Measurements from ENCODE around the gene BMPR1B. TPM values are rescaled to one million over a fixed set of nuclear protein-coding genes. Genes with fewer than 3 reads are reported as not detected.

BMPR1B gene
- polyA plus RNA-seq, 2 of the 4 experiments (the other 2 are of a cell fraction): 6.4 to 21.2 TPM

DNA sequence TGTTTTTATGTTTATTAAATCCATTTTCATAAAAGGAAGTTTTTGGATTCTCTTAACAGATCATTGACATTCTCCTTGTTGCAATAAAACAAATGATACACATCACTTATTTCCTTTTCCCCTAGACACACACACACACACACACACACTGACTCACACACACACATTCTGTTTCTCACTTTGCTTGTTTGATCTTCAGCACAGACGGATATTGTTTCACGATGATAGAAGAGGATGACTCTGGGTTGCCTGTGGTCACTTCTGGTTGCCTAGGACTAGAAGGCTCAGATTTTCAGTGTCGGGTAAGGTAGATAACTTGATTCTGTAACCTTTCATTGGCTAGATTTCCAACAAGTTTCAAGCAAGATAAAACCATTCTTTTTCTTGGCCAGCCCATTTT, 356.8 kb downstream of the BMPR1B start:
- H3K4me2 ChIP-seq: no peak overlapping the region
- H3K27ac ChIP-seq: no peak overlapping the region
- POLR2A ChIA-PET: no interaction called here
- peaks cover 7% of the 10 kb centered on the region; the same call in 2 of the 3 replicates for H3K4me1 ChIP-seq
- no peaks in the 10 kb centered on the region for H3K9me3 ChIP-seq
- WGBS (ENCODE audit: missing lambda C conversion rate): 68% methylated on average over 3 of the region's 3 CpGs
- H3K4me3 ChIP-seq: no peak overlapping the region
- no peak for TF ChIP-seq RFX5 (IDR thresholded peaks at IDR 0.05)
- TF ChIP-seq, protein P1, sequence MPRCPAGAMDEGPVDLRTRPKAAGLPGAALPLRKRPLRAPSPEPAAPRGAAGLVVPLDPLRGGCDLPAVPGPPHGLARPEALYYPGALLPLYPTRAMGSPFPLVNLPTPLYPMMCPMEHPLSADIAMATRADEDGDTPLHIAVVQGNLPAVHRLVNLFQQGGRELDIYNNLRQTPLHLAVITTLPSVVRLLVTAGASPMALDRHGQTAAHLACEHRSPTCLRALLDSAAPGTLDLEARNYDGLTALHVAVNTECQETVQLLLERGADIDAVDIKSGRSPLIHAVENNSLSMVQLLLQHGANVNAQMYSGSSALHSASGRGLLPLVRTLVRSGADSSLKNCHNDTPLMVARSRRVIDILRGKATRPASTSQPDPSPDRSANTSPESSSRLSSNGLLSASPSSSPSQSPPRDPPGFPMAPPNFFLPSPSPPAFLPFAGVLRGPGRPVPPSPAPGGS (IDR thresholded peaks at IDR 0.05): no peak
- TF ChIP-seq, protein P2, sequence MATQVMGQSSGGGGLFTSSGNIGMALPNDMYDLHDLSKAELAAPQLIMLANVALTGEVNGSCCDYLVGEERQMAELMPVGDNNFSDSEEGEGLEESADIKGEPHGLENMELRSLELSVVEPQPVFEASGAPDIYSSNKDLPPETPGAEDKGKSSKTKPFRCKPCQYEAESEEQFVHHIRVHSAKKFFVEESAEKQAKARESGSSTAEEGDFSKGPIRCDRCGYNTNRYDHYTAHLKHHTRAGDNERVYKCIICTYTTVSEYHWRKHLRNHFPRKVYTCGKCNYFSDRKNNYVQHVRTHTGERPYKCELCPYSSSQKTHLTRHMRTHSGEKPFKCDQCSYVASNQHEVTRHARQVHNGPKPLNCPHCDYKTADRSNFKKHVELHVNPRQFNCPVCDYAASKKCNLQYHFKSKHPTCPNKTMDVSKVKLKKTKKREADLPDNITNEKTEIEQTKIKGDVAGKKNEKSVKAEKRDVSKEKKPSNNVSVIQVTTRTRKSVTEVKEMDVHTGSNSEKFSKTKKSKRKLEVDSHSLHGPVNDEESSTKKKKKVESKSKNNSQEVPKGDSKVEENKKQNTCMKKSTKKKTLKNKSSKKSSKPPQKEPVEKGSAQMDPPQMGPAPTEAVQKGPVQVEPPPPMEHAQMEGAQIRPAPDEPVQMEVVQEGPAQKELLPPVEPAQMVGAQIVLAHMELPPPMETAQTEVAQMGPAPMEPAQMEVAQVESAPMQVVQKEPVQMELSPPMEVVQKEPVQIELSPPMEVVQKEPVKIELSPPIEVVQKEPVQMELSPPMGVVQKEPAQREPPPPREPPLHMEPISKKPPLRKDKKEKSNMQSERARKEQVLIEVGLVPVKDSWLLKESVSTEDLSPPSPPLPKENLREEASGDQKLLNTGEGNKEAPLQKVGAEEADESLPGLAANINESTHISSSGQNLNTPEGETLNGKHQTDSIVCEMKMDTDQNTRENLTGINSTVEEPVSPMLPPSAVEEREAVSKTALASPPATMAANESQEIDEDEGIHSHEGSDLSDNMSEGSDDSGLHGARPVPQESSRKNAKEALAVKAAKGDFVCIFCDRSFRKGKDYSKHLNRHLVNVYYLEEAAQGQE (IDR thresholded peaks at IDR 0.05): no peak
- TF ChIP-seq JUNB (IDR thresholded peaks at IDR 0.05): no peak
- TF ChIP-seq HOXB5 (CRISPR knock-in tag; IDR thresholded peaks at IDR 0.05): no peak
- TF ChIP-seq ZC3H11A (IDR thresholded peaks at IDR 0.05): no peak
- no peak for TF ChIP-seq ESRRA (IDR thresholded peaks at IDR 0.05; ENCODE audit: borderline replicate concordance, low read length)
- no peak for TF ChIP-seq CBX8 (IDR thresholded peaks at IDR 0.05)
- DNase-seq (ENCODE audit: low read depth in 1 of 2, low spot score in 1 of 2) (no peak), FAIRE-seq (no peak), ATAC-seq (no peak)
- CTCF ChIA-PET: interaction anchor here (1.1 kb wide), 1 partner anchor 11 kb away, joined by 5 read pairs; no protein-coding TSS in a partner anchor

DNA sequence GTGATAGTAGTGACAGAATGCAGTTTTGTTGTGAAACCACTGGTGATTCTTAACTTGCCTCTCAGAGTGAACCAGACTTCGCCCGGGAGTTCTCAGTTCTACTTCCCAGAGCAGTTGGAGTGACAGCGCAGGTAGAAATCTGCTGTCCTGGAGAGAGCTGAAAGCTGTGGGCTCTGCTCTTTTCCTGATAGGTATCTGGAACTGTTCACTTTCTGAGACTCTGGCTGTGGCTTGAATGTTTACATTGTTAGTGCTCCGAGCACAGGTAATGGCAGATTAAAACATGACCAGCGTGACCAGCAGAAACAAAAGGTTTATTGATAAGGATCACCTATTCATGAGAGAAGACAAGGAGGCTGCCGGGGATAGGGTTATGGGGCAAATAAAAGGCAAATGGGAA, 360.7 kb downstream of the BMPR1B start:
- POLR2A ChIA-PET: no interaction called here
- DNase-seq (ENCODE audit: low read depth in 1 of 2, low spot score in 1 of 2) (no peak), ATAC-seq (no peak), FAIRE-seq (no peak)
- no peak overlapping the region for H3K27ac ChIP-seq
- TF ChIP-seq, protein P3, sequence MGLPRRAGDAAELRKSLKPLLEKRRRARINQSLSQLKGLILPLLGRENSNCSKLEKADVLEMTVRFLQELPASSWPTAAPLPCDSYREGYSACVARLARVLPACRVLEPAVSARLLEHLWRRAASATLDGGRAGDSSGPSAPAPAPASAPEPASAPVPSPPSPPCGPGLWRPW (IDR thresholded peaks at IDR 0.05): no peak
- no peak for TF ChIP-seq HEYL (CRISPR knock-in tag; IDR thresholded peaks at IDR 0.05)
- TF ChIP-seq, protein P4, sequence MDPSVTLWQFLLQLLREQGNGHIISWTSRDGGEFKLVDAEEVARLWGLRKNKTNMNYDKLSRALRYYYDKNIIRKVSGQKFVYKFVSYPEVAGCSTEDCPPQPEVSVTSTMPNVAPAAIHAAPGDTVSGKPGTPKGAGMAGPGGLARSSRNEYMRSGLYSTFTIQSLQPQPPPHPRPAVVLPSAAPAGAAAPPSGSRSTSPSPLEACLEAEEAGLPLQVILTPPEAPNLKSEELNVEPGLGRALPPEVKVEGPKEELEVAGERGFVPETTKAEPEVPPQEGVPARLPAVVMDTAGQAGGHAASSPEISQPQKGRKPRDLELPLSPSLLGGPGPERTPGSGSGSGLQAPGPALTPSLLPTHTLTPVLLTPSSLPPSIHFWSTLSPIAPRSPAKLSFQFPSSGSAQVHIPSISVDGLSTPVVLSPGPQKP (IDR thresholded peaks at IDR 0.05; ENCODE audit: low read depth, low read length): no peak
- TF ChIP-seq, protein P1 (IDR thresholded peaks at IDR 0.05): no peak
- no peak for TF ChIP-seq CBX8 (IDR thresholded peaks at IDR 0.05)
- TF ChIP-seq RAD21 (conservative IDR thresholded peaks at IDR 0.05 in 1 of 2, IDR thresholded peaks at IDR 0.05 in 1 of 2): no peak
- no peak for TF ChIP-seq SMC3 (IDR thresholded peaks at IDR 0.05)
- no peak for TF ChIP-seq FOSB (CRISPR knock-in tag; IDR thresholded peaks at IDR 0.05)
- TF ChIP-seq TFCP2L1 (CRISPR knock-in tag; IDR thresholded peaks at IDR 0.05): no peak
- TF ChIP-seq CEBPB (IDR thresholded peaks at IDR 0.05): no peak
- TF ChIP-seq, protein P5, sequence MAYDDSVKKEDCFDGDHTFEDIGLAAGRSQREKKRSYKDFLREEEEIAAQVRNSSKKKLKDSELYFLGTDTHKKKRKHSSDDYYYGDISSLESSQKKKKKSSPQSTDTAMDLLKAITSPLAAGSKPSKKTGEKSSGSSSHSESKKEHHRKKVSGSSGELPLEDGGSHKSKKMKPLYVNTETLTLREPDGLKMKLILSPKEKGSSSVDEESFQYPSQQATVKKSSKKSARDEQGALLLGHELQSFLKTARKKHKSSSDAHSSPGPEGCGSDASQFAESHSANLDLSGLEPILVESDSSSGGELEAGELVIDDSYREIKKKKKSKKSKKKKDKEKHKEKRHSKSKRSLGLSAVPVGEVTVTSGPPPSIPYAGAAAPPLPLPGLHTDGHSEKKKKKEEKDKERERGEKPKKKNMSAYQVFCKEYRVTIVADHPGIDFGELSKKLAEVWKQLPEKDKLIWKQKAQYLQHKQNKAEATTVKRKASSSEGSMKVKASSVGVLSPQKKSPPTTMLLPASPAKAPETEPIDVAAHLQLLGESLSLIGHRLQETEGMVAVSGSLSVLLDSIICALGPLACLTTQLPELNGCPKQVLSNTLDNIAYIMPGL (CRISPR knock-in tag; IDR thresholded peaks at IDR 0.05; ENCODE audit: borderline replicate concordance): no peak
- TF ChIP-seq ZSCAN20 (CRISPR knock-in tag; IDR thresholded peaks at IDR 0.05): no peak
- TF ChIP-seq MAFK (IDR thresholded peaks at IDR 0.05; ENCODE audit: partially characterized antibody): no peak
- no peak for TF ChIP-seq POLR2A (IDR thresholded peaks at IDR 0.05; ENCODE audit: low read length)
- no peak for TF ChIP-seq HOXB13 (CRISPR knock-in tag; IDR thresholded peaks at IDR 0.05; ENCODE audit: low read depth)
- WGBS (ENCODE audit: missing lambda C conversion rate): 80% methylated on average over 6 of the region's 6 CpGs
- H3K9me3 ChIP-seq: no peaks in the 10 kb centered on the region
- peaks cover 16% of the 10 kb centered on the region for H3K4me1 ChIP-seq
- CTCF ChIA-PET: interaction anchor here (0.8 kb wide), 1 partner anchor 12 kb away, joined by 4 read pairs; no protein-coding TSS in a partner anchor
- H3K4me2 ChIP-seq: no peak overlapping the region
- no peak overlapping the region for H3K4me3 ChIP-seq
